COLO668 (cell line): ENCODE results near the gene PEBP1.
A peak's percentile ranks its signal among the peaks of the same experiment; 100 is the strongest.
"Not testable (repeated sequence)": the region's sequence is repeated elsewhere in the genome, so short reads cannot be mapped to it uniquely, and the experiment has no call there.

Experiments
- DNase-seq: peaks from one replicate; lab custom pipeline; 2025; ENCODE audit not compliant: unreplicated experiment; lab: John Stamatoyannopoulos, UW

The PEBP1 gene

GRCh38 chr12:118129436-118129835, 6.5 kb upstream of the PEBP1 start:
- DNase-seq, result not testable (repeated sequence)

- DNase-seq, result peak; percentile 42
These were observed 657 bp downstream of the PEBP1 start for GRCh38 chr12:118136559-118137003.

GRCh38 chr12:118137148-118137678, 1.3 kb downstream of the PEBP1 start:
- no peak for DNase-seq

GRCh38 chr12:118140825-118141224, 4.9 kb downstream of the PEBP1 start:
- no peak for DNase-seq

GRCh38 chr12:118144499-118144898, 8.6 kb downstream of the PEBP1 start:
- DNase-seq, result no peak

GRCh38 chr12:118145113-118145797, 9.3 kb downstream of the PEBP1 start:
- no peak for DNase-seq

DNA sequence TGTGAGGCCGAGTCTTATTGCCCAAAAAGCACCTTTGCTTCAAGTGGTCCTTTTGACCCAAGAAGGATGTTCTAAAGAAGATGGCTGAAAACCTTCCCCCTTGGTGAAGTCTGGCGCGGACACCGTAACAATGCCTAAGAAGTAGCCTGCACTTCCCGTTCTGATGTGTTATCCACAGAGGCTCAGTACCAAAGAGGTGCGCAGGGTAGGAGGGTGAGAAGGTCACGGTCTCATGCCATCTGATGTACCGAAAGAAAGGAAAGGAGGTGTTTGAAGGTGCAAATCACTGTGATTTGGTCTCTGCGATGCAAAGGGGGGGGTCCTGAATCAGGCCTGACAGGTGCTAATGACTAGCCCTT, 9.9 kb downstream of the PEBP1 start:
- DNase-seq, result no peak

DNA sequence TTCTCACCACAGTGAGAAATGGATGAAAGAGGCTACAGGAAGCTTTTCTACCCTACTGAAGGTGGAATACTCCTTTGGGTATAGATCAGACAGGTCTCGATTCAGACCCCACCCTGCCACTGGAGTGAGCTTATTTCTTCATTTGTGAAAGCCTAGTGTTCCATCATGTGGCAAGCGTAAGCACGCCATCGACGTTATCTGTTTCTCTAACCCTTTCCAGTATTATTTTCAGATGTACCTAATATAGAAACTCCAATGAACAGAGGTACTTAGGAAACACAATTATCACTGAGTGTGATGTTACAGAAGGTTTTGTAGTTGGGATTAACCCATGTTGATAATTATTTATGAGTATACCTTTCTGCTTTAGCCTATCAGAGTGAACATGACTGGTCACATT, 12.4 kb downstream of the PEBP1 start:
- no peak for DNase-seq

- no peak for DNase-seq
These were observed 14.7 kb downstream of the PEBP1 start for GRCh38 chr12:118150625-118151024.

DNA sequence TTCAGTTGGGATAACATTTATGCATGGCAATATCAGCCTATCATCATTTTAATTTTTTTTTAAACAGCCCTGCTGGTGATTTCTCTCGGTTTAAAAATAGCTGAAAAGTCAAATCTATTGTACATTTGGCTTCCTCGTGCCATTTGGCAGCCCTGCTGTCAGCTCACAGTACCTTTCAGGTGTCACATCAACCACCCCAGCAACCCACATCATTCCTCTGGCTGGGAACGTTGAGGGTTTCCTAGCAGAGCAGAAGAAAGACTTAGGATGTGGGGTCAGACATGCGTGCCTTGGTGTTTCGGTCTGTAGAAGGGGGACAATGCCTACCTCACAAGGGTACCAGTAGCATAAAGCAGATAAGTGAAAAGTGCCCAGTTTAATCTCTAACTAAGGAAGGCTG, 15.8 kb downstream of the PEBP1 start:
- no peak for DNase-seq

DNA sequence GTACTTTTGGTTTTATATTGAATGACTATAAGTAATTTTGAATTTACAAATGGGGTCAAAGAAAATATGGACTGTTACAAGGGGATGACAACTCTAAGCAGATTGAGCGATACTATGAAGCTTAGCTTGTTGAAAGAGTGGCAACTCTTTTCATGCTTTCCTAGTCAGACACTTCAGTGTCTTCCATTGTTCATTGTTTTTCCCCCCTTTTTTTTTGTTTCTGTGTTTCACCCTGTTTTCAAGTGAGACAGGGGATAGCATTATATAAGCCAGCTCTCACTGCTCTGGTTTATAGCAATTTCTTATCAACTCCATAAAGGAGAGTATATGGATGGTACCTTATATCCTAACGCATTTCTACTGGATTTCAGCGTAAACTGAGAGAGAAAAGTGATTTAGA, 24.6 kb downstream of the PEBP1 start:
- DNase-seq, result no peak

GRCh38 chr12:118164798-118165486, 29.0 kb downstream of the PEBP1 start:
- DNase-seq, result peak; percentile 23

DNA sequence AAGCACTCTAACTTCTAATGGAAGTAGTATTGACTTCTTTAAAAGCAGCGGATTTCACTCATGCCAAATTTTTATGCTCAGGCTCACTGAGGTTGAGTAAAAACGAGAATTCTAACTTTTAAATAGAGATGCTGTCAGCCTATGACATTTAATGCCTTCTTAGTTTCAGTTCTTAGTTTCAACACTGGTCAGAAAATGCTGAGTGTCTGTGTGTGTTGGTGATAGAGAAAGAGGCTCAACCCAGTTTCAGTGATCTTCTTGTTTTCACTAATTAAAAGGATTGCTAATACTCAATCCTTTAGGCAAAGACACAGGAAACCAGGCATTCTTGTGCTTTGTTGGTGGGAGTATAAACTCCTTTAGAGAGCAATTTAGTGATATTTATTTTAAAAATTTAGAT, 31.0 kb downstream of the PEBP1 start:
- no peak for DNase-seq

DNA sequence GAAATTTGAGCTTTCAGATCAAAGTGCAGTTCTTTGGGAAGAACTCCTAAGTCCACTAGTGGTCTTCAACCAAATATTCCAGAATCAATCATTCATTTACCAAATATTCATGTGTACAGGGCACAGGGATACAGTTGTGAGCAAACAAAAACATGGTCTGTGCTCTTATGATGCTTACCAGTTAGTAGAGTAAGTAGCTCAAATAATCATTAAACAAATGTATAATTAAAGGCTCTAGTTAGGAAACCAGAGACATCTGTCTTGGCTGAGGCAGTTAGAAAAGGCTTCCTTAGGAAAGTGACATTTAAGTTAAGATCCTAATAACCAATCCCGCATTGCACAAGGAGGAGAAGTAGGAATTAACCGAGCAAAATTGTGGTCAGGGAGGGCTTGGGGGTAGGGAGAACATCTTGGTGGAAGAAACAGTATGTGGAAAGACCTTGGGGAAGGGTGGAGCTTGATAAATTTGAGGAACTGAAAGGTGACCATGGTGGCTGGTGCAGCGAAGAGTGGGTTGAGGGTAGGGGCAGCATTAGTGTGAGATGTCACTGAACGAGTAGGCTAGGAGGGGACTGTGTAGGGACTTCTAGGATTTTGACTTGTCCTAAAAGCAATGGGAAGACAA, 40.0 kb downstream of the PEBP1 start:
- no peak for DNase-seq

GRCh38 chr12:118183155-118183554, 47.2 kb downstream of the PEBP1 start:
- DNase-seq, result no peak

DNA sequence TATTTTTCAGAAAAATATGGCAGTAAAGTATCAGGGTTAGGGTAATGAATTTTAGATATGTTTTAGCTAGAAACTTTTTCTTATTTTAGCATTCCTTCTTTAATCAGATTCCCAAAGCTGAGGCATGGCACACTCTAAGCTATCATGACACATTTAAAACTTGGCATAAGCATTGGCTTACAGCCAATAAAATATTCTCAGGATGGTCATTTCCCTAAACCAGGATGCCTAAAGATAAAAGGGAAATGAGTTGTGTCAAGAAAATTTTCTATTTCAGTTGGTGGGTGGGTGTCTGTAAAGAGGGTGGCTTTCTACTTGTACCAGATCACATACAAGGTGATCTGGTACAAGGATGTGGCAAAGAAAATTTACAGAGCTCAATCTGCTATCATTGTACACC, 47.8 kb downstream of the PEBP1 start:
- no peak for DNase-seq

GRCh38 chr12:118185602-118186397, 49.9 kb downstream of the PEBP1 start:
- no peak for DNase-seq

DNA sequence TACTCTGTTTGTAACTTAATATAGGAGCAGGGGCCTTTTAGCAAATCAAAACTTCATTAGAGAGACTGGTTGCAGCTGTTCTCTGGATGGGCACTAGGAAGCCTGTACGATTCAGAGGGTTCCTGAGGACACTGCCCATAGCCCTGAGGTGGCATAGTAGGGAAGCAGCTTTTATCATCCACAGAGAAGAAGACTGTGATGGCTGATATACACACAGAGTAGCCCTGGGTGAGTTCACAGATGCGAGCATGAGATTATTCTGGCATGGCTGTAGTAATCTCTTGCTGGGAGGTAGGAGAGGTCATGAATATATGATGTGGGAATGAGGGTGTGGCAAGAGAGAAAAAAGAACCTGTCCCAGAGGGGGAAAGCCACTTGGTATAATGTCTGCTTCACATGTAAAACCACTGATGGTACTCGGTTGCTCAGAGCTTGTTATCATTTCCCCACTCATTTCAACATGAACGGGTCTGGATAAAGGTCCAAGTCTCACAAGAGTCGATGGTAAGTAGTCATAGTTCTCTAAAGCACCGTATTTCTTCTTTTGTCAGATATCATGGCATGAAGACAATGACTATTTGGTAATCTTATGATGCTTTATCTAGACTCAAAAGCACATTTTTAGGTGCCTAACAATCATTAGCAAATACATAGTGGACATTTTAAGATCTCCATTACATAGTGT, 52.0 kb downstream of the PEBP1 start:
- no peak for DNase-seq

GRCh38 chr12:118188690-118189371, 52.9 kb downstream of the PEBP1 start:
- no peak for DNase-seq

- no peak for DNase-seq
These were observed 53.8 kb downstream of the PEBP1 start for GRCh38 chr12:118189741-118190191.
